HepG2 (cell line): ENCODE measurements around the gene PARN. TPM values are rescaled to one million over a fixed set of nuclear protein-coding genes. Genes with fewer than 3 reads are reported as not detected.

Source experiments
- HDAC6 ChIP-seq: fragments of 200-600 bp; sonication (generic); IDR thresholded peaks from 2 replicates; pipeline ENCODE4 v1.7.0; 2017; ENCODE audit warnings: mild to moderate bottlenecking, antibody characterized with exemption, low read length, low read depth
- MYNN ChIP-seq: sonication (generic); formaldehyde crosslinking; IDR thresholded peaks from 2 replicates; pipeline ENCODE4 v1.4.0; 2020; ENCODE audit warnings: mild to moderate bottlenecking, low read depth, missing genetic modification reagents
- SAFB2 ChIP-seq: sonication (generic); formaldehyde crosslinking; IDR thresholded peaks from 2 replicates; pipeline ENCODE4 v1.5.1; 2020; ENCODE audit warnings: missing genetic modification reagents, low read depth, mild to moderate bottlenecking, borderline replicate concordance
- SOX5 ChIP-seq: IDR thresholded peaks from 2 replicates; pipeline ENCODE4 v1.6.1; 2016; ENCODE audit warnings: borderline replicate concordance
- SP140L ChIP-seq: sonication (generic); formaldehyde crosslinking; IDR thresholded peaks from 2 replicates; pipeline ENCODE4 v1.4.0; 2020; ENCODE audit warnings: missing genetic modification reagents, borderline replicate concordance
- TCF7 ChIP-seq: sonication (generic); IDR thresholded peaks from 2 replicates; pipeline ENCODE4 v1.6.1; 2016; ENCODE audit warnings: antibody characterized with exemption, low read depth
- ZFP62 ChIP-seq: sonication (generic); formaldehyde crosslinking; IDR thresholded peaks from 2 replicates; pipeline ENCODE4 v1.4.0; 2020; ENCODE audit warnings: missing genetic modification reagents
- ZNF292 ChIP-seq: sonication (generic); formaldehyde crosslinking; IDR thresholded peaks from 2 replicates; pipeline ENCODE4 v1.8.1; 2022; ENCODE audit warnings: mild to moderate bottlenecking, low read depth, missing genetic modification reagents, borderline replicate concordance
- ZNF430 ChIP-seq: sonication (generic); formaldehyde crosslinking; IDR thresholded peaks from 2 replicates; pipeline ENCODE4 v1.9.0; 2021; ENCODE audit warnings: mild to moderate bottlenecking, missing genetic modification reagents
- ZNF605 ChIP-seq: sonication (generic); formaldehyde crosslinking; IDR thresholded peaks from 2 replicates; pipeline ENCODE4 v1.8.0; 2022; ENCODE audit warnings: mild to moderate bottlenecking, missing genetic modification reagents
- ZNF780A ChIP-seq: sonication (generic); formaldehyde crosslinking; IDR thresholded peaks from 2 replicates; pipeline ENCODE4 v1.8.0; 2022; ENCODE audit warnings: mild to moderate bottlenecking, missing genetic modification reagents, moderate library complexity
- ZSCAN9 ChIP-seq: IDR thresholded peaks from 2 replicates; pipeline ENCODE4 v1.6.1; 2016; ENCODE audit warnings: borderline replicate concordance
- polyA plus RNA-seq, 8 experiments: library from polyadenylated mRNA; depleted of rRNA in 3 of 8; stranded (reverse) in 7 of 8; unstranded in 1 of 8; fragments of >200 nt; fragmentation: Illumina TruSeq in 4 of 8; extraction: Trizol in 4 of 8; gene quantifications; 2 replicates each; pipeline versions ENCODE4 v1.2.1 to v1.2.3, GENCODE V29; 2011 to 2016; ENCODE audit warnings: low read depth in 4 of 8, missing spikeins in 1 of 8, mixed read lengths in 1 of 8; ENCODE audit not compliant: insufficient read depth in 1 of 8
- total RNA-seq, 5 experiments: library from RNA; depleted of rRNA; stranded (reverse); fragments of >200 nt; fragmentation: Illumina TruSeq; extraction: Trizol; gene quantifications; 2 replicates each; pipeline ENCODE4 v1.2.3, GENCODE V29; 2016; ENCODE audit warnings: low read depth in 1 of 5
- TF ChIP-seq, protein P1 (sequence below): sonication (generic); formaldehyde crosslinking; IDR thresholded peaks from 2 replicates; pipeline ENCODE4 v1.5.1; 2020; ENCODE audit warnings: missing genetic modification reagents, mild to moderate bottlenecking, borderline replicate concordance
- TF ChIP-seq, protein P2 (sequence below): sonication (generic); formaldehyde crosslinking; IDR thresholded peaks from 2 replicates; pipeline ENCODE4 v1.5.0; 2020; ENCODE audit warnings: missing genetic modification reagents
- TF ChIP-seq, protein P3 (sequence below): sonication (generic); formaldehyde crosslinking; IDR thresholded peaks from 2 replicates; pipeline ENCODE4 v1.5.0; 2020; ENCODE audit warnings: missing genetic modification reagents
- TF ChIP-seq, protein P4 (sequence below): sonication (generic); formaldehyde crosslinking; IDR thresholded peaks from 2 replicates; pipeline ENCODE4 v1.4.0; 2020; ENCODE audit warnings: missing genetic modification reagents, mild to moderate bottlenecking, borderline replicate concordance
- TF ChIP-seq, protein P5 (sequence below): IDR thresholded peaks from 2 replicates; pipeline ENCODE4 v1.6.1; 2018; ENCODE audit warnings: missing genetic modification reagents, mild to moderate bottlenecking, missing compliant biosample characterization
- TF ChIP-seq, protein P6 (sequence below): sonication (generic); formaldehyde crosslinking; IDR thresholded peaks from 2 replicates; pipeline ENCODE4 v1.4.0; 2020; ENCODE audit warnings: missing genetic modification reagents, borderline replicate concordance
- TF ChIP-seq, protein P7 (sequence below): sonication (generic); formaldehyde crosslinking; IDR thresholded peaks from 2 replicates; pipeline ENCODE4 v1.9.0; 2021; ENCODE audit warnings: missing genetic modification reagents, borderline replicate concordance

PARN gene
- total and polyA plus RNA-seq, 2 of the 13 experiments (the other 11 are each of a cell fraction or from before 2014, with no cell fraction given), result 13.3 to 47.6 TPM

DNA sequence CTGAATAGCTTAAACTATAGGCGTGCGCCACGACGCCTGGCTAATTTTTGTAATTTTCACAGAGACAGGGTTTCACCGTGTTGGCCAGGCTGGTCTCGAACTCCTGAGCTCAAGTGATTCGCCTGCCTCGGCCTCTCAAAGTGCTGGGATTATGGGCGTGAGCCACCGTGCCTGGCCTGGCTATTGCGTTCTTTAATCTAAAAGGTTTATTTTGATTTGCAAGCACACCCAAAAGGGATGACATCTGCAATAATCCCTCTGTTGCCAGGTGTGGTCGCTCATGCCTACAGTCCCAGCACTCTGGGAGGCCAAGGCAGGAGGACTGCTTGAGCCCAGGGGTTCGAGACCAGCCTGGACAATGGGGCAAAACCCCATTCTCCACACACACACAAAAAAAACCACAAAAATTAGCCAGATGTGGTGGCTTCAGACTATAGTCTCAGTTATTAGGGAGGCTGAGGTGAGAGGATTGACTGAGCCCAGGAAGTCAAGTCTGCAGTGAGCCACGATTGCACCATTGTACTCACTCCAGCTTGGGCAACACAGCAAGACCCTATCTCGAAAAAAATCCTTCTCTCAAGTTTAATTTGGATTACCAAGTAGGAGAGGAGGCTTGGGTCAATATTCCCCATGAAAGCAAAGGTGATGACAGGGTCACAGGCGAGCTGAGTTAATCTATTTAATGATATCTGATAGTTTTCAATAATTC, 144.1 kb downstream of the PARN start (continued):
- TF ChIP-seq, protein P1, sequence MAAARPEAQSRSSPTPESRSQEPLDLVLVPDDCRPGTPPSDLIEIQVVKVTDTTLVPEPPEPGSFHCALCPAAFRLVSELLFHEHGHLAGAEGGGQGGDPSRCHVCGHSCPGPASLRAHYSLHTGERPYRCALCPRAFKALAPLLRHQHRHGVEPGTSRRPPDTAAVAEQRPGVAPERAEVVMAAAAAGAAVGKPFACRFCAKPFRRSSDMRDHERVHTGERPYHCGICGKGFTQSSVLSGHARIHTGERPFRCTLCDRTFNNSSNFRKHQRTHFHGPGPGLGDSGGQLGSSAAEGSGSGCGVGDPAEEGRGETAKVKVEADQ, result no peak
- TF ChIP-seq SP140L (CRISPR knock-in tag) (no peak), ZNF430 (no peak), SAFB2 (CRISPR knock-in tag) (0 out of 2 replicates have a peak, but pooled peaks have one; percentile 37), ZFP62 (no peak), ZNF605 (CRISPR knock-in tag) (no peak), ZSCAN9 (CRISPR knock-in tag) (no peak), HDAC6 (no peak), ZNF780A (CRISPR knock-in tag) (no peak), SOX5 (CRISPR knock-in tag) (no peak), ZNF292 (no peak; the same call in 1 of the 2 replicates), TCF7 (no peak), MYNN (CRISPR knock-in tag) (no peak)
- TF ChIP-seq, protein P2, sequence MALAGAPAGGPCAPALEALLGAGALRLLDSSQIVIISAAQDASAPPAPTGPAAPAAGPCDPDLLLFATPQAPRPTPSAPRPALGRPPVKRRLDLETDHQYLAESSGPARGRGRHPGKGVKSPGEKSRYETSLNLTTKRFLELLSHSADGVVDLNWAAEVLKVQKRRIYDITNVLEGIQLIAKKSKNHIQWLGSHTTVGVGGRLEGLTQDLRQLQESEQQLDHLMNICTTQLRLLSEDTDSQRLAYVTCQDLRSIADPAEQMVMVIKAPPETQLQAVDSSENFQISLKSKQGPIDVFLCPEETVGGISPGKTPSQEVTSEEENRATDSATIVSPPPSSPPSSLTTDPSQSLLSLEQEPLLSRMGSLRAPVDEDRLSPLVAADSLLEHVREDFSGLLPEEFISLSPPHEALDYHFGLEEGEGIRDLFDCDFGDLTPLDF, result no peak
- TF ChIP-seq, protein P3, sequence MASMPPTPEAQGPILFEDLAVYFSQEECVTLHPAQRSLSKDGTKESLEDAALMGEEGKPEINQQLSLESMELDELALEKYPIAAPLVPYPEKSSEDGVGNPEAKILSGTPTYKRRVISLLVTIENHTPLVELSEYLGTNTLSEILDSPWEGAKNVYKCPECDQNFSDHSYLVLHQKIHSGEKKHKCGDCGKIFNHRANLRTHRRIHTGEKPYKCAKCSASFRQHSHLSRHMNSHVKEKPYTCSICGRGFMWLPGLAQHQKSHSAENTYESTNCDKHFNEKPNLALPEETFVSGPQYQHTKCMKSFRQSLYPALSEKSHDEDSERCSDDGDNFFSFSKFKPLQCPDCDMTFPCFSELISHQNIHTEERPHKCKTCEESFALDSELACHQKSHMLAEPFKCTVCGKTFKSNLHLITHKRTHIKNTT, result no peak
- TF ChIP-seq, protein P4, sequence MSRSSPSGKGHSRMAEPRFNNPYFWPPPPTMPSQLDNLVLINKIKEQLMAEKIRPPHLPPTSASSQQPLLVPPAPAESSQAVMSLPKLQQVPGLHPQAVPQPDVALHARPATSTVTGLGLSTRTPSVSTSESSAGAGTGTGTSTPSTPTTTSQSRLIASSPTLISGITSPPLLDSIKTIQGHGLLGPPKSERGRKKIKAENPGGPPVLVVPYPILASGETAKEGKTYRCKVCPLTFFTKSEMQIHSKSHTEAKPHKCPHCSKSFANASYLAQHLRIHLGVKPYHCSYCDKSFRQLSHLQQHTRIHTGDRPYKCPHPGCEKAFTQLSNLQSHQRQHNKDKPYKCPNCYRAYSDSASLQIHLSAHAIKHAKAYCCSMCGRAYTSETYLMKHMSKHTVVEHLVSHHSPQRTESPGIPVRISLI (CRISPR knock-in tag), result peak; percentile 59; the same call in 1 of the 2 replicates
- TF ChIP-seq, protein P5, sequence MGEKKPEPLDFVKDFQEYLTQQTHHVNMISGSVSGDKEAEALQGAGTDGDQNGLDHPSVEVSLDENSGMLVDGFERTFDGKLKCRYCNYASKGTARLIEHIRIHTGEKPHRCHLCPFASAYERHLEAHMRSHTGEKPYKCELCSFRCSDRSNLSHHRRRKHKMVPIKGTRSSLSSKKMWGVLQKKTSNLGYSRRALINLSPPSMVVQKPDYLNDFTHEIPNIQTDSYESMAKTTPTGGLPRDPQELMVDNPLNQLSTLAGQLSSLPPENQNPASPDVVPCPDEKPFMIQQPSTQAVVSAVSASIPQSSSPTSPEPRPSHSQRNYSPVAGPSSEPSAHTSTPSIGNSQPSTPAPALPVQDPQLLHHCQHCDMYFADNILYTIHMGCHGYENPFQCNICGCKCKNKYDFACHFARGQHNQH, result no peak
- TF ChIP-seq, protein P6, sequence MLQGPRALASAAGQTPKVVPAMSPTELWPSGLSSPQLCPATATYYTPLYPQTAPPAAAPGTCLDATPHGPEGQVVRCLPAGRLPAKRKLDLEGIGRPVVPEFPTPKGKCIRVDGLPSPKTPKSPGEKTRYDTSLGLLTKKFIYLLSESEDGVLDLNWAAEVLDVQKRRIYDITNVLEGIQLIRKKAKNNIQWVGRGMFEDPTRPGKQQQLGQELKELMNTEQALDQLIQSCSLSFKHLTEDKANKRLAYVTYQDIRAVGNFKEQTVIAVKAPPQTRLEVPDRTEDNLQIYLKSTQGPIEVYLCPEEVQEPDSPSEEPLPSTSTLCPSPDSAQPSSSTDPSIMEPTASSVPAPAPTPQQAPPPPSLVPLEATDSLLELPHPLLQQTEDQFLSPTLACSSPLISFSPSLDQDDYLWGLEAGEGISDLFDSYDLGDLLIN (CRISPR knock-in tag), result no peak
- TF ChIP-seq, protein P7, sequence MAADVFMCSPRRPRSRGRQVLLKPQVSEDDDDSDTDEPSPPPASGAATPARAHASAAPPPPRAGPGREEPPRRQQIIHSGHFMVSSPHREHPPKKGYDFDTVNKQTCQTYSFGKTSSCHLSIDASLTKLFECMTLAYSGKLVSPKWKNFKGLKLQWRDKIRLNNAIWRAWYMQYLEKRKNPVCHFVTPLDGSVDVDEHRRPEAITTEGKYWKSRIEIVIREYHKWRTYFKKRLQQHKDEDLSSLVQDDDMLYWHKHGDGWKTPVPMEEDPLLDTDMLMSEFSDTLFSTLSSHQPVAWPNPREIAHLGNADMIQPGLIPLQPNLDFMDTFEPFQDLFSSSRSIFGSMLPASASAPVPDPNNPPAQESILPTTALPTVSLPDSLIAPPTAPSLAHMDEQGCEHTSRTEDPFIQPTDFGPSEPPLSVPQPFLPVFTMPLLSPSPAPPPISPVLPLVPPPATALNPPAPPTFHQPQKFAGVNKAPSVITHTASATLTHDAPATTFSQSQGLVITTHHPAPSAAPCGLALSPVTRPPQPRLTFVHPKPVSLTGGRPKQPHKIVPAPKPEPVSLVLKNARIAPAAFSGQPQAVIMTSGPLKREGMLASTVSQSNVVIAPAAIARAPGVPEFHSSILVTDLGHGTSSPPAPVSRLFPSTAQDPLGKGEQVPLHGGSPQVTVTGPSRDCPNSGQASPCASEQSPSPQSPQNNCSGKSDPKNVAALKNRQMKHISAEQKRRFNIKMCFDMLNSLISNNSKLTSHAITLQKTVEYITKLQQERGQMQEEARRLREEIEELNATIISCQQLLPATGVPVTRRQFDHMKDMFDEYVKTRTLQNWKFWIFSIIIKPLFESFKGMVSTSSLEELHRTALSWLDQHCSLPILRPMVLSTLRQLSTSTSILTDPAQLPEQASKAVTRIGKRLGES, result no peak
